ENCODE measurements around the gene SHISA5. TPM values are rescaled to one million over a fixed set of nuclear protein-coding genes. Genes with fewer than 3 reads are reported as not detected.

The SHISA5 gene
- total and polyA plus RNA-seq, 2 of the 4 experiments (the other 2 are of a cell fraction) = 82.3 to 162 TPM

DNA sequence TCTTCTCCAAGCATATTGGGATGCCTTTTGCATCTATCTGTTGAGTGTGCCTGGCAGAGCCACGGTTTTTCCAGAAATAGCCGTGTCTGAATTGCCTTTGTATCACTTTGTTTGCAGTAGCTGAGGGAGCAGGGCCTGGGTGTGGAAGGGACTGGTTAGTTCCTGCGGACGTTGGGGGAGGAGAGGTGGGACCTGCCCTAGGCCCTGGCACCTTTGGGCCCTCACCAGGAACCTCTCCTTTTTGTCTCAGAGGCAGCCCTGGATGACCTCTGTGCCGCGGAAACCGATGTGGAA, 38.8 kb downstream of the SHISA5 start:
- H2BK5ac ChIP-seq (ENCODE audit: low read depth, low read length, poor library complexity, severe bottlenecking) = peak overlapping the region; percentile 27
- peaks cover 19% of the 10 kb centered on the region for H3K4me1 ChIP-seq (ENCODE audit: control insufficient read depth, insufficient read depth, low read length)
- H3K4ac ChIP-seq (ENCODE audit: low read depth, low read length) = peak overlapping the region; percentile 46
- H2BK15ac ChIP-seq (ENCODE audit: low read depth, low read length) = no peak overlapping the region
- no peak overlapping the region for H2BK20ac ChIP-seq (ENCODE audit: low read depth, low read length)
- peak overlapping the region; percentile 6; the same call in 1 of the 2 replicates for H3K4me2 ChIP-seq (ENCODE audit: low read depth, low read length)
- H3K36me3 ChIP-seq (ENCODE audit: control insufficient read depth, insufficient read depth, low read length) = peaks cover 45% of the 10 kb centered on the region
- H2AK9ac ChIP-seq (replicated peaks; ENCODE audit: low read depth, low read length, poor library complexity) = peak overlapping the region; percentile 100
- no peak overlapping the region for H3K56ac ChIP-seq (ENCODE audit: extremely low read depth, insufficient read depth, low read length)
- H3K27ac ChIP-seq (ENCODE audit: insufficient read depth, low read length) = peak overlapping the region; percentile 42
- ChIA-PET POLR2A (ENCODE audit: unreplicated experiment) (no interaction called here), CTCF (no interaction called here)
- peak overlapping the region; percentile 8; the same call in 1 of the 2 replicates for H2BK120ac ChIP-seq (ENCODE audit: low read depth, low read length)
- BruUV-seq (replicated peaks) = no TSS peak
- peaks cover 8% of the 10 kb centered on the region; the same call in 1 of the 2 replicates for H3K9me1 ChIP-seq (ENCODE audit: insufficient read depth, low read length)
- H3K9me3 ChIP-seq (ENCODE audit: control insufficient read depth, insufficient read depth, low read length) = no peaks in the 10 kb centered on the region
- no peaks in the 10 kb centered on the region; the same call in 1 of the 2 replicates for H4K20me1 ChIP-seq (ENCODE audit: insufficient read depth, low read length)
- no peak overlapping the region for H3K14ac ChIP-seq (replicated peaks; ENCODE audit: low read depth, low read length)
- H3K27me3 ChIP-seq (ENCODE audit: control insufficient read depth, insufficient read depth, low read length) = no peaks in the 10 kb centered on the region
- H3K79me1 ChIP-seq (ENCODE audit: low read depth in 1 of 2, low read length in 2 of 2) = peaks cover 0 to 41% of the 10 kb centered on the region in 2 experiments; a peak in 3 of 4 replicates
- H3K9ac ChIP-seq (ENCODE audit: low read depth, low read length) = peak overlapping the region; percentile 3; the same call in 1 of the 2 replicates
- peak overlapping the region; percentile 18; the same call in 1 of the 2 replicates for H4K5ac ChIP-seq (ENCODE audit: low read depth, low read length)
- DNase-seq (no peak), ATAC-seq (ENCODE audit: low read depth) (no peak)
- TF ChIP-seq RFX5 (IDR thresholded peaks at IDR 0.05; ENCODE audit: low read depth, low read length) (no peak), MXI1 (IDR thresholded peaks at IDR 0.05; ENCODE audit: borderline replicate concordance, low read depth, low read length) (no peak), BHLHE40 (IDR thresholded peaks at IDR 0.05; ENCODE audit: low read depth, low read length) (no peak), RAD21 (IDR thresholded peaks at IDR 0.05; ENCODE audit: low read length) (no peak), FOS (IDR thresholded peaks at IDR 0.05; ENCODE audit: low read depth, low read length) (no peak), CEBPB (IDR thresholded peaks at IDR 0.05; ENCODE audit: low read depth, low read length) (no peak), MAZ (IDR thresholded peaks at IDR 0.05; ENCODE audit: borderline replicate concordance, low read depth, low read length) (no peak), CHD1 (IDR thresholded peaks at IDR 0.05; ENCODE audit: low read depth, low read length) (no peak)
- TF ChIP-seq, protein P1, sequence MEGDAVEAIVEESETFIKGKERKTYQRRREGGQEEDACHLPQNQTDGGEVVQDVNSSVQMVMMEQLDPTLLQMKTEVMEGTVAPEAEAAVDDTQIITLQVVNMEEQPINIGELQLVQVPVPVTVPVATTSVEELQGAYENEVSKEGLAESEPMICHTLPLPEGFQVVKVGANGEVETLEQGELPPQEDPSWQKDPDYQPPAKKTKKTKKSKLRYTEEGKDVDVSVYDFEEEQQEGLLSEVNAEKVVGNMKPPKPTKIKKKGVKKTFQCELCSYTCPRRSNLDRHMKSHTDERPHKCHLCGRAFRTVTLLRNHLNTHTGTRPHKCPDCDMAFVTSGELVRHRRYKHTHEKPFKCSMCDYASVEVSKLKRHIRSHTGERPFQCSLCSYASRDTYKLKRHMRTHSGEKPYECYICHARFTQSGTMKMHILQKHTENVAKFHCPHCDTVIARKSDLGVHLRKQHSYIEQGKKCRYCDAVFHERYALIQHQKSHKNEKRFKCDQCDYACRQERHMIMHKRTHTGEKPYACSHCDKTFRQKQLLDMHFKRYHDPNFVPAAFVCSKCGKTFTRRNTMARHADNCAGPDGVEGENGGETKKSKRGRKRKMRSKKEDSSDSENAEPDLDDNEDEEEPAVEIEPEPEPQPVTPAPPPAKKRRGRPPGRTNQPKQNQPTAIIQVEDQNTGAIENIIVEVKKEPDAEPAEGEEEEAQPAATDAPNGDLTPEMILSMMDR (conservative IDR thresholded peaks at IDR 0.05; ENCODE audit: low read depth, low read length) = no peak
- TF ChIP-seq, protein P2, sequence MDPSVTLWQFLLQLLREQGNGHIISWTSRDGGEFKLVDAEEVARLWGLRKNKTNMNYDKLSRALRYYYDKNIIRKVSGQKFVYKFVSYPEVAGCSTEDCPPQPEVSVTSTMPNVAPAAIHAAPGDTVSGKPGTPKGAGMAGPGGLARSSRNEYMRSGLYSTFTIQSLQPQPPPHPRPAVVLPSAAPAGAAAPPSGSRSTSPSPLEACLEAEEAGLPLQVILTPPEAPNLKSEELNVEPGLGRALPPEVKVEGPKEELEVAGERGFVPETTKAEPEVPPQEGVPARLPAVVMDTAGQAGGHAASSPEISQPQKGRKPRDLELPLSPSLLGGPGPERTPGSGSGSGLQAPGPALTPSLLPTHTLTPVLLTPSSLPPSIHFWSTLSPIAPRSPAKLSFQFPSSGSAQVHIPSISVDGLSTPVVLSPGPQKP (IDR thresholded peaks at IDR 0.05; ENCODE audit: borderline replicate concordance, low read depth, low read length) = no peak
- peak overlapping the region; percentile 25; the same call in 1 of the 2 replicates for H4K91ac ChIP-seq (ENCODE audit: insufficient read depth, low read depth, low read length)
- H3K18ac ChIP-seq (ENCODE audit: low read depth, low read length) = no peak overlapping the region
- WGBS, 2 experiments (ENCODE audit: extremely low coverage in 2 of 2, insufficient read length in 1 of 2) = 60% methylated on average over 1 of the region's 7 CpGs; no CpG with 5 or more reads in 1 of the 2 experiments
- H3K23ac ChIP-seq (ENCODE audit: low read depth, low read length) = no peak overlapping the region
- intact Hi-C loops (cut with micrococcal nuclease) (loop anchor here (1.0 to 5.0 kb wide), 3 partner anchors 83 to 222 kb away; partner anchors contain the start of genes NCKIPSD and SLC26A6), dilution Hi-C loops (cut with HindIII; ENCODE audit: low sequenced_read_pairs, unreplicated experiment) (no loop called here), in situ Hi-C loops (cut with MboI; ENCODE audit: low sequenced_read_pairs) (loop anchor here (5.0 to 10.0 kb wide), 2 partner anchors 92 to 200 kb away; partner anchors contain the start of genes CELSR3 and PFKFB4)
- H2AFZ ChIP-seq (replicated peaks; ENCODE audit: low read length, poor library complexity) = peak overlapping the region; percentile 93
- H4K8ac ChIP-seq (ENCODE audit: low read depth in 2 of 2, low read length in 2 of 2) = peak overlapping the region in 1 of 2 experiments; percentile 69; a peak in 1 of 4 replicates
- H3K4me3 ChIP-seq (ENCODE audit: insufficient read depth, low read depth, low read length) = no peak overlapping the region
- H2AK5ac ChIP-seq (ENCODE audit: low read depth, low read length) = peak overlapping the region; percentile 44
